Measurements from ENCODE around the gene FAM216A. TPM values are rescaled to one million over a fixed set of nuclear protein-coding genes. Genes with fewer than 3 reads are reported as not detected.
"Not testable (repeated sequence)": the region's sequence is repeated elsewhere in the genome, so short reads cannot be mapped to it uniquely, and the experiment has no call there.

The FAM216A gene
- polyA plus RNA-seq, 1 experiment, result 21.3 TPM

GRCh38 chr12:110505332-110505731 lies 36.7 kb downstream of the FAM216A start:
- CTCF ChIA-PET, result interaction anchor here (20.4 kb wide), 1 partner anchor 97 kb away, joined by 369 read pairs; no protein-coding TSS in a partner anchor
- Histone ChIP-seq H3K27ac (ENCODE audit: low read depth, low read length) (no peak overlapping the region), H3K27me3 (ENCODE audit: control insufficient read depth, insufficient read depth, low read length) (no peaks in the 10 kb centered on the region), H3K9me3 (ENCODE audit: control insufficient read depth, insufficient read depth, low read length) (no peaks in the 10 kb centered on the region; the same call in 1 of the 2 replicates), H3K4me3 (ENCODE audit: low read depth, low read length) (no peak overlapping the region)
- TF ChIP-seq, protein P1, sequence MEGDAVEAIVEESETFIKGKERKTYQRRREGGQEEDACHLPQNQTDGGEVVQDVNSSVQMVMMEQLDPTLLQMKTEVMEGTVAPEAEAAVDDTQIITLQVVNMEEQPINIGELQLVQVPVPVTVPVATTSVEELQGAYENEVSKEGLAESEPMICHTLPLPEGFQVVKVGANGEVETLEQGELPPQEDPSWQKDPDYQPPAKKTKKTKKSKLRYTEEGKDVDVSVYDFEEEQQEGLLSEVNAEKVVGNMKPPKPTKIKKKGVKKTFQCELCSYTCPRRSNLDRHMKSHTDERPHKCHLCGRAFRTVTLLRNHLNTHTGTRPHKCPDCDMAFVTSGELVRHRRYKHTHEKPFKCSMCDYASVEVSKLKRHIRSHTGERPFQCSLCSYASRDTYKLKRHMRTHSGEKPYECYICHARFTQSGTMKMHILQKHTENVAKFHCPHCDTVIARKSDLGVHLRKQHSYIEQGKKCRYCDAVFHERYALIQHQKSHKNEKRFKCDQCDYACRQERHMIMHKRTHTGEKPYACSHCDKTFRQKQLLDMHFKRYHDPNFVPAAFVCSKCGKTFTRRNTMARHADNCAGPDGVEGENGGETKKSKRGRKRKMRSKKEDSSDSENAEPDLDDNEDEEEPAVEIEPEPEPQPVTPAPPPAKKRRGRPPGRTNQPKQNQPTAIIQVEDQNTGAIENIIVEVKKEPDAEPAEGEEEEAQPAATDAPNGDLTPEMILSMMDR (IDR thresholded peaks at IDR 0.05; ENCODE audit: low read depth, low read length), result no peak
- POLR2A ChIA-PET, result no interaction called here
- DNase-seq (ENCODE audit: low read depth, low spot score), result no peak

GRCh38 chr12:110508071-110508586 lies 39.5 kb downstream of the FAM216A start:
- Histone ChIP-seq H3K27ac (ENCODE audit: low read depth, low read length) (no peak overlapping the region), H3K9me3 (ENCODE audit: control insufficient read depth, insufficient read depth, low read length) (no peaks in the 10 kb centered on the region), H3K4me3 (ENCODE audit: low read depth, low read length) (no peak overlapping the region), H3K27me3 (ENCODE audit: control insufficient read depth, insufficient read depth, low read length) (peaks cover 3% of the 10 kb centered on the region)
- TF ChIP-seq, protein P1 (IDR thresholded peaks at IDR 0.05; ENCODE audit: low read depth, low read length), result no peak
- ChIA-PET CTCF (interaction anchor here (20.4 kb wide), 1 partner anchor 94 kb away, joined by 369 read pairs; no protein-coding TSS in a partner anchor), POLR2A (no interaction called here)
- no peak for DNase-seq (ENCODE audit: low read depth, low spot score)

- TF ChIP-seq, protein P1 (IDR thresholded peaks at IDR 0.05; ENCODE audit: low read depth, low read length), result no peak
- Histone ChIP-seq H3K4me3 (ENCODE audit: low read depth, low read length) (no peak overlapping the region), H3K27me3 (ENCODE audit: control insufficient read depth, insufficient read depth, low read length) (peaks cover 3% of the 10 kb centered on the region), H3K9me3 (ENCODE audit: control insufficient read depth, insufficient read depth, low read length) (no peaks in the 10 kb centered on the region), H3K27ac (ENCODE audit: low read depth, low read length) (no peak overlapping the region)
- ChIA-PET CTCF (interaction anchor here (0.7 to 20.4 kb wide), 18 partner anchors 7 to 374 kb away, joined by 3 to 369 read pairs (median 5); partner anchors contain the start of gene ARPC3), POLR2A (no interaction called here)
- DNase-seq (ENCODE audit: low read depth, low spot score), result no peak
Measured at GRCh38 chr12:110513842-110514241, 45.2 kb downstream of the FAM216A start.

GRCh38 chr12:110514363-110514762 lies 45.7 kb downstream of the FAM216A start:
- H3K27ac ChIP-seq (ENCODE audit: low read depth, low read length), result no peak overlapping the region

DNA sequence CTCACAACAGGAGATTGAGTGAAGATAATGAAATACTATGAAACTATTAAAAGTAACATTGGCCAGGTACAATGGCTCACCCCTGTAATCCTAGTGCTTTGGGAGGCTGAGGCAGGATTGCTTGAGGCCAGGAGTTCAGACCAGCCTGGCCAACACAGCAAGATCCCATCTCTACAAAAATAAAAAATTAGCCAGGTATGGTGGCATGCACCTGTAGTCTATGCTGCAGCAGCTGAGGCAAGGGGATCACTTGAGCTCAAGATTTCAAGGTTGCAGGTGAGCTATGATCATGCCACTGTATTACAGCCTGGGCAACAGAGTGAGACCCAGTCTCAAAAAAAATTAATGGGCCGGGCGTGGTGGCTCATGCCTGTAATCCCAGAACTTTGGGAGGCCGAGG lies 48.4 kb downstream of the FAM216A start:
- H3K9me3 ChIP-seq (ENCODE audit: control insufficient read depth, insufficient read depth, low read length), result no peaks in the 10 kb centered on the region
- H3K27me3 ChIP-seq (ENCODE audit: control insufficient read depth, insufficient read depth, low read length), result no peaks in the 10 kb centered on the region
- ChIA-PET CTCF (interaction anchor here (20.4 kb wide), 1 partner anchor 86 kb away, joined by 369 read pairs; no protein-coding TSS in a partner anchor), POLR2A (no interaction called here)
- TF ChIP-seq, protein P1 (IDR thresholded peaks at IDR 0.05; ENCODE audit: low read depth, low read length), result no peak
- no peak overlapping the region for H3K27ac ChIP-seq (ENCODE audit: low read depth, low read length)
- H3K4me3 ChIP-seq (ENCODE audit: low read depth, low read length), result no peak overlapping the region
- no peak for DNase-seq (ENCODE audit: low read depth, low spot score)

More at GRCh38 chr12:110514363-110514762, 45.7 kb downstream of the FAM216A start:
- Histone ChIP-seq H3K9me3 (ENCODE audit: control insufficient read depth, insufficient read depth, low read length) (no peaks in the 10 kb centered on the region), H3K4me3 (ENCODE audit: low read depth, low read length) (no peak overlapping the region), H3K27me3 (ENCODE audit: control insufficient read depth, insufficient read depth, low read length) (peaks cover 3% of the 10 kb centered on the region)
- TF ChIP-seq, protein P1 (IDR thresholded peaks at IDR 0.05; ENCODE audit: low read depth, low read length), result no peak
- ChIA-PET CTCF (interaction anchor here (0.6 to 20.4 kb wide), 4 partner anchors 19 to 313 kb away, joined by 3 to 369 read pairs (median 10); no protein-coding TSS in a partner anchor), POLR2A (no interaction called here)
- no peak for DNase-seq (ENCODE audit: low read depth, low spot score)

- H3K4me3 ChIP-seq (ENCODE audit: low read depth, low read length); H3K27me3 ChIP-seq (ENCODE audit: control insufficient read depth, insufficient read depth, low read length); H3K27ac ChIP-seq (ENCODE audit: low read depth, low read length); POLR2A ChIA-PET; DNase-seq (ENCODE audit: low read depth, low spot score); H3K9me3 ChIP-seq (ENCODE audit: control insufficient read depth, insufficient read depth, low read length): not testable (repeated sequence)
- CTCF ChIA-PET, result interaction anchor here (0.9 to 1.3 kb wide), 2 partner anchors 82 to 84 kb away, joined by 3 to 5 read pairs; no protein-coding TSS in a partner anchor
Measured at GRCh38 chr12:110518014-110518413, 49.4 kb downstream of the FAM216A start.

- H3K4me3 ChIP-seq (ENCODE audit: low read depth, low read length); H3K9me3 ChIP-seq (ENCODE audit: control insufficient read depth, insufficient read depth, low read length); POLR2A ChIA-PET; H3K27me3 ChIP-seq (ENCODE audit: control insufficient read depth, insufficient read depth, low read length); H3K27ac ChIP-seq (ENCODE audit: low read depth, low read length); DNase-seq (ENCODE audit: low read depth, low spot score): not testable (repeated sequence)
- CTCF ChIA-PET, result interaction anchor here (0.6 to 1.6 kb wide), 5 partner anchors 8 to 715 kb away, joined by 3 to 5 read pairs (median 4); no protein-coding TSS in a partner anchor
Measured at GRCh38 chr12:110520876-110521712, 52.4 kb downstream of the FAM216A start.
